Esophagus squamous epithelium (tissue), 4 donors: Measurements from ENCODE around the gene PRLHR.

Source experiments
- CTCF ChIP-seq, 6 experiments: fragments of 450-650 bp in 4 of 6; fragments of 200-600 bp in 2 of 6; sonication (generic) in 2 of 6; IDR thresholded peaks; one replicate each; pipeline ENCODE4 v1.5.1; 2016 to 2019; ENCODE audit warnings: antibody characterized with exemption in 6 of 6, mild to moderate bottlenecking in 4 of 6, moderate library complexity in 4 of 6
- POLR2A ChIP-seq, 4 donors: fragments of 450-650 bp; IDR thresholded peaks; one replicate each; pipeline ENCODE4 v1.6.1; 2017; ENCODE audit warnings: antibody characterized with exemption in 4 of 4, mild to moderate bottlenecking in 4 of 4, moderate library complexity in 3 of 4

GRCh38 chr10:118566911-118567310 is 28.5 kb downstream of the PRLHR start:
- TF ChIP-seq CTCF (IDR thresholded peaks at IDR 0.05) (no peak), POLR2A (IDR thresholded peaks at IDR 0.05) (no peak)
